CD14-positive monocyte (primary cell): ENCODE results near the gene ST6GALNAC3. TPM values are rescaled to one million over a fixed set of nuclear protein-coding genes. Genes with fewer than 3 reads are reported as not detected.

Source experiments
- DNase-seq, 3 donors: peaks; one replicate each; pipeline ENCODE4 v3.0.0-alpha.2; 2011 to 2022
- H2AFZ ChIP-seq: 2 replicates; pipeline ENCODE4 v1.6.0; 2012; ENCODE audit warnings: mild to moderate bottlenecking, low read depth, low read length, inconsistent platforms; ENCODE audit not compliant: insufficient read depth, poor library complexity, severe bottlenecking
- H3K27ac ChIP-seq, 2 donors: 1 replicate in 1 of 2; 2 replicates in 1 of 2; pipeline ENCODE4 v1.5.1; 2012 to 2013; ENCODE audit warnings: low read length in 2 of 2, control low read depth in 1 of 2, inconsistent platforms in 1 of 2, low read depth in 1 of 2, mild to moderate bottlenecking in 1 of 2
- H3K27me3 ChIP-seq, 2 donors: one replicate each; pipeline versions ENCODE4 v1.6.0 to v1.6.1; 2011 to 2013; ENCODE audit warnings: low read length in 2 of 2; ENCODE audit not compliant: control insufficient read depth in 2 of 2, insufficient read depth in 2 of 2
- H3K36me3 ChIP-seq, 2 donors: replicated peaks in 1 of 2; 1 replicate in 1 of 2; 2 replicates in 1 of 2; pipeline versions ENCODE4 v1.5.1 to v1.6.1; 2012 to 2013; ENCODE audit warnings: low read length in 2 of 2, control low read depth in 1 of 2, inconsistent platforms in 1 of 2, mild to moderate bottlenecking in 1 of 2; ENCODE audit not compliant: insufficient read depth in 2 of 2, control insufficient read depth in 1 of 2
- H3K4me1 ChIP-seq, 2 donors: 1 replicate in 1 of 2; 2 replicates in 1 of 2; pipeline versions ENCODE4 v1.5.1 to v1.6.1; 2012 to 2013; ENCODE audit warnings: low read length in 2 of 2, control low read depth in 1 of 2, inconsistent platforms in 1 of 2, mild to moderate bottlenecking in 1 of 2, moderate library complexity in 1 of 2; ENCODE audit not compliant: insufficient read depth in 2 of 2, control insufficient read depth in 1 of 2
- H3K4me2 ChIP-seq: replicated peaks from 2 replicates; pipeline ENCODE3; 2012; ENCODE audit warnings: low read length, moderate library complexity, mild to moderate bottlenecking; ENCODE audit not compliant: poor library complexity, severe bottlenecking; ENCODE audit errors: extremely low read depth
- H3K4me3 ChIP-seq, 3 experiments: fragments of 200-600 bp in 1 of 3; sonication (generic) in 1 of 3; replicated peaks in 1 of 3; 1 replicate in 2 of 3; 2 replicates in 1 of 3; pipeline ENCODE4 v1.5.1; 2011 to 2013; ENCODE audit warnings: low read length in 3 of 3, mild to moderate bottlenecking in 3 of 3, control low read depth in 2 of 3, low read depth in 2 of 3, inconsistent platforms in 1 of 3, moderate library complexity in 1 of 3
- H3K79me2 ChIP-seq: 2 replicates; pipeline ENCODE4 v1.6.0; 2012; ENCODE audit warnings: mild to moderate bottlenecking, control low read depth, inconsistent platforms, low read length, moderate library complexity; ENCODE audit not compliant: insufficient read depth
- H3K9ac ChIP-seq: 2 replicates; pipeline ENCODE4 v1.6.0; 2017; ENCODE audit warnings: low read length, mild to moderate bottlenecking; ENCODE audit not compliant: insufficient read depth, poor library complexity, severe bottlenecking
- H3K9me3 ChIP-seq, 2 donors: replicated peaks in 1 of 2; 1 replicate in 1 of 2; 2 replicates in 1 of 2; pipeline versions ENCODE4 v1.5.1 to v1.6.1; 2012 to 2013; ENCODE audit warnings: low read length in 2 of 2, control low read depth in 1 of 2; ENCODE audit not compliant: control insufficient read depth in 1 of 2, insufficient read depth in 1 of 2
- H4K20me1 ChIP-seq: 2 replicates; pipeline ENCODE4 v1.6.0; 2012; ENCODE audit warnings: mild to moderate bottlenecking, low read length, control low read depth, moderate library complexity; ENCODE audit not compliant: insufficient read depth
- H3K27ac Mint-ChIP-seq, 7 donors: one replicate each; pipeline ENCODE4 v1.8.0; 2020; ENCODE audit warnings: mild to moderate bottlenecking in 7 of 7, mixed read lengths in 7 of 7, moderate library complexity in 6 of 7, inconsistent platforms in 2 of 7
- H3K27me3 Mint-ChIP-seq, 3 donors: one replicate each; pipeline ENCODE4 v1.8.0; 2021 to 2022; ENCODE audit warnings: low read depth in 3 of 3, mild to moderate bottlenecking in 3 of 3, mixed read lengths in 3 of 3, moderate library complexity in 3 of 3, inconsistent platforms in 1 of 3
- H3K36me3 Mint-ChIP-seq, 2 donors: one replicate each; pipeline ENCODE4 v1.8.0; 2020; ENCODE audit warnings: mixed read lengths in 2 of 2, inconsistent platforms in 1 of 2, mild to moderate bottlenecking in 1 of 2
- H3K4me1 Mint-ChIP-seq: one replicate; pipeline ENCODE4 v1.8.0; 2020; ENCODE audit warnings: mild to moderate bottlenecking, mixed read lengths
- H3K4me3 Mint-ChIP-seq, 2 donors: one replicate each; pipeline ENCODE4 v1.8.0; 2020; ENCODE audit warnings: mild to moderate bottlenecking in 2 of 2, mixed read lengths in 2 of 2, moderate library complexity in 1 of 2
- H3K9me3 Mint-ChIP-seq, 7 donors: one replicate each; pipeline ENCODE4 v1.8.0; 2020 to 2022; ENCODE audit warnings: mixed read lengths in 7 of 7, mild to moderate bottlenecking in 6 of 7, moderate library complexity in 6 of 7, inconsistent platforms in 2 of 7
- CTCF ChIP-seq: fragments of 200-600 bp; IDR thresholded peaks from one replicate; pipeline ENCODE4 v1.8.0; 2022; ENCODE audit warnings: antibody characterized with exemption, mild to moderate bottlenecking
- WGBS: methylation state at CpG from one replicate; pipeline ENCODE4 v1.1.5; 2013; ENCODE audit warnings: missing lambda C conversion rate; ENCODE audit not compliant: insufficient coverage; 5-methylcytosine and 5-hydroxymethylcytosine counted together
- intact Hi-C, 2 donors: fragments of 100-400 bp; cut with micrococcal nuclease; formaldehyde crosslinking; loops; one replicate each; pipeline versions ENCODE4 v1.15.0 to v1.15.1; 2023
- polyA plus RNA-seq, 3 donors: library from polyadenylated mRNA; depleted of rRNA in 1 of 3; unstranded in 2 of 3; stranded (reverse) in 1 of 3; fragments of 300-500 nt in 2 of 3; fragments of >200 nt in 1 of 3; fragmentation: Illumina TruSeq in 2 of 3; gene quantifications; 1 replicate in 2 of 3; 2 replicates in 1 of 3; pipeline ENCODE4 v1.2.3, GENCODE V29; 2012 to 2021

ST6GALNAC3 gene
- polyA plus RNA-seq, 3 donors: 6.5 to 9.2 (median 7.6) TPM

- no peak overlapping the region for H3K27ac Mint-ChIP-seq
- Histone ChIP-seq H3K79me2 (no peaks in the 10 kb centered on the region), H2AFZ (no peak overlapping the region), H4K20me1 (no peaks in the 10 kb centered on the region), H3K9ac (no peak overlapping the region), H3K4me2 (no peak overlapping the region), H3K27ac (no peak overlapping the region), H3K27me3 (no peaks in the 10 kb centered on the region), H3K9me3 (peaks cover 7 to 12% of the 10 kb centered on the region in 2 donors), H3K36me3 (no peaks in the 10 kb centered on the region), H3K4me3 (no peak overlapping the region), H3K4me1 (no peaks in the 10 kb centered on the region)
- peaks cover 0 to 1% (median 0%) of the 10 kb centered on the region in 3 donors for H3K27me3 Mint-ChIP-seq
- peaks cover 1 to 14% (median 6%) of the 10 kb centered on the region in 7 donors for H3K9me3 Mint-ChIP-seq
- no peaks in the 10 kb centered on the region for H3K4me1 Mint-ChIP-seq
- WGBS: no CpG with 5 or more reads among the region's 2 CpGs
- no peaks in the 10 kb centered on the region for H3K36me3 Mint-ChIP-seq
- intact Hi-C loops: no loop called here
- no peak for DNase-seq
- no peak for TF ChIP-seq CTCF
- no peak overlapping the region for H3K4me3 Mint-ChIP-seq
Observed at GRCh38 chr1:76657623-76658022, 583.1 kb downstream of the ST6GALNAC3 start.

GRCh38 chr1:76659171-76659940 is 584.8 kb downstream of the ST6GALNAC3 start:
- Mint-ChIP-seq H3K36me3 (no peaks in the 10 kb centered on the region), H3K9me3 (peaks cover 4 to 18% (median 8%) of the 10 kb centered on the region in 7 donors), H3K4me3 (no peak overlapping the region), H3K27me3 (no peaks in the 10 kb centered on the region), H3K4me1 (no peaks in the 10 kb centered on the region), H3K27ac (no peak overlapping the region)
- Histone ChIP-seq H3K27ac (no peak overlapping the region), H3K4me3 (no peak overlapping the region), H3K4me1 (no peaks in the 10 kb centered on the region), H3K9me3 (peaks cover 7 to 13% of the 10 kb centered on the region in 2 donors), H4K20me1 (no peaks in the 10 kb centered on the region), H3K27me3 (no peaks in the 10 kb centered on the region), H2AFZ (no peak overlapping the region), H3K79me2 (no peaks in the 10 kb centered on the region), H3K36me3 (no peaks in the 10 kb centered on the region), H3K9ac (no peak overlapping the region), H3K4me2 (no peak overlapping the region)
- intact Hi-C loops: no loop called here
- TF ChIP-seq CTCF: no peak
- DNase-seq: no peak
- WGBS: 100% methylated on average over 3 of the region's 4 CpGs
